ENCODE measurements around the gene PHLDB2. TPM values are rescaled to one million over a fixed set of nuclear protein-coding genes. Genes with fewer than 3 reads are reported as not detected.
"Not testable (repeated sequence)": the region's sequence is repeated elsewhere in the genome, so short reads cannot be mapped to it uniquely, and the experiment has no call there.

Gene PHLDB2
- total RNA-seq, result 13.6 TPM

- no peak for DNase-seq
These were observed at the start of gene PHLDB2 for GRCh38 chr3:111859061-111859973. PHLDB2 (plus strand) TSS chr3:111859265; CDS start chr3:111884078, 24,813 bp downstream.

- DNase-seq, result no peak
These were observed 48.2 kb upstream of the PHLDB2 start for GRCh38 chr3:111810909-111811308.

GRCh38 chr3:111811811-111812210 lies 47.3 kb upstream of the PHLDB2 start:
- DNase-seq, result no peak

GRCh38 chr3:111812701-111813100 lies 46.4 kb upstream of the PHLDB2 start:
- DNase-seq, result no peak

GRCh38 chr3:111813441-111813840 lies 45.6 kb upstream of the PHLDB2 start:
- DNase-seq, result no peak

GRCh38 chr3:111813979-111814378 lies 45.1 kb upstream of the PHLDB2 start:
- no peak for DNase-seq

GRCh38 chr3:111816771-111817170 lies 42.3 kb upstream of the PHLDB2 start:
- DNase-seq, result not testable (repeated sequence)

- no peak for DNase-seq
These were observed 39.1 kb upstream of the PHLDB2 start for GRCh38 chr3:111819927-111820326.

GRCh38 chr3:111820651-111821050 lies 38.4 kb upstream of the PHLDB2 start:
- no peak for DNase-seq

GRCh38 chr3:111821891-111822290 lies 37.2 kb upstream of the PHLDB2 start:
- DNase-seq, result no peak

GRCh38 chr3:111822804-111823203 lies 36.3 kb upstream of the PHLDB2 start:
- DNase-seq, result no peak

GRCh38 chr3:111823341-111823855 lies 35.7 kb upstream of the PHLDB2 start:
- DNase-seq, result no peak

GRCh38 chr3:111824351-111824750 lies 34.7 kb upstream of the PHLDB2 start:
- no peak for DNase-seq

GRCh38 chr3:111827871-111828270 lies 31.2 kb upstream of the PHLDB2 start:
- DNase-seq, result no peak

- DNase-seq, result no peak
These were observed 30.5 kb upstream of the PHLDB2 start for GRCh38 chr3:111828530-111828929.

- no peak for DNase-seq
These were observed 30.0 kb upstream of the PHLDB2 start for GRCh38 chr3:111829023-111829422.

- DNase-seq, result no peak
These were observed 27.2 kb upstream of the PHLDB2 start for GRCh38 chr3:111831840-111832239.

GRCh38 chr3:111837112-111837511 lies 22.0 kb upstream of the PHLDB2 start:
- DNase-seq, result no peak

- DNase-seq, result no peak
These were observed 20.9 kb upstream of the PHLDB2 start for GRCh38 chr3:111838133-111838532.

- no peak for DNase-seq
These were observed 13.0 kb upstream of the PHLDB2 start for GRCh38 chr3:111846039-111846438.

- DNase-seq, result no peak
These were observed 12.3 kb upstream of the PHLDB2 start for GRCh38 chr3:111846717-111847116.

GRCh38 chr3:111848283-111848682 lies 10.8 kb upstream of the PHLDB2 start:
- no peak for DNase-seq

- no peak for DNase-seq
These were observed 10.3 kb upstream of the PHLDB2 start for GRCh38 chr3:111848778-111849177.

- no peak for DNase-seq
These were observed 8.5 kb upstream of the PHLDB2 start for GRCh38 chr3:111850537-111850936.

All from occipital lobe (tissue), 2 donors.